ENCODE results near the gene CCDC106. TPM values are rescaled to one million over a fixed set of nuclear protein-coding genes. Genes with fewer than 3 reads are reported as not detected.

CCDC106 gene
- total RNA-seq, 1 donor from 2014 or later = 8.0 TPM

DNA sequence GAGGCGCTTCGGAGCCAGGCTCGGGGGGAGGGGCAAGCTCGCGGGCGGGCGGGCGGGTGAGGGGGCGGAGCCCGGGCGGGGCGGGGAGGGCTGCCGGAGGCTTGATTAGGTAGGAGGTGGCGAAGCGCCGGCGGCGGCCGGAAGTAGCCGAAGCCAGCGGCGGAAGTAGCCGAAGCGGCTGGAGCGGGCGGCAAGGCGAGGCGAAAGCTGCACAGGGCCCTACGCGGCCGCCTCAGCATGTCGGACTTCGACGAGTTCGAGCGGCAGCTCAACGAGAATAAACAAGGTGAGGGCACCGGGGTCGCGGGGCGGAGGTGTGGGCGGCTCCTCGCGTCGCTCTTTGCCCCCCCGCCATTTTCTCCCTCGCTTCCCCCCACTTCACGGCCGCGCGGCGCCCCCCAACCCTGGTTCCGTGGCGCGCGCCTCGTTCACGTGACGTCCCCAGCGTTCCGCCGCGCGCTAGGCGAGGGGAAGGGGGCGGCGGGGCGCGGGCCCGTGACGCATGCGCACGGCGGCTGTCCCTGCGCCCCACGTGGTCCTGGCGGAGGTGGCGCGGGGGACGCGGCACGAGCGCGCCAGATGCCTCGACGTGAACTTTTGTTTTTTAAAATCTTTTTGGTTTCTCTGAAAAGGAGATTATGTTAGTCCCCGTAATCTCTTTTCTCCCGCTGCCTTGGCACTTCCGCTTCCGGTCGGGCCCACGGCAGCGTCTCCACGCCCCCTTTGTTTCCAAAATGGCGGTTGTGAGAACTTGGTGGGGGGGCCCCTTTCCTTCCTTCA, 7.0 kb downstream of the CCDC106 start, which contains the start of gene U2AF2:
TSS of gene U2AF2 (plus strand) at position 168 of the 780 bp plus-strand sequence. CDS start at position 238, 70 bp downstream.
- H3K27me3 Mint-ChIP-seq = peaks cover 1% of the 10 kb centered on the region
- intact Hi-C loops (cut with micrococcal nuclease) = loop anchor here (1.0 to 10.0 kb wide), 9 partner anchors 12 to 660 kb away; partner anchors contain the start of genes EPN1, FIZ1, PPP6R1 and RPL28
- peak within 1 kb of the TSS; percentile 88 for H3K4me3 Mint-ChIP-seq
- peak within 1 kb of the TSS; percentile 99 for H3K27ac Mint-ChIP-seq
- peak; percentile 98 for DNase-seq
- H3K9me3 Mint-ChIP-seq = no peaks in the 10 kb centered on the region
- H3K36me3 Mint-ChIP-seq (ENCODE audit: low read depth) = peaks cover 39% of the 10 kb centered on the region
- peaks cover 37% of the 10 kb centered on the region for H3K4me1 Mint-ChIP-seq

DNA sequence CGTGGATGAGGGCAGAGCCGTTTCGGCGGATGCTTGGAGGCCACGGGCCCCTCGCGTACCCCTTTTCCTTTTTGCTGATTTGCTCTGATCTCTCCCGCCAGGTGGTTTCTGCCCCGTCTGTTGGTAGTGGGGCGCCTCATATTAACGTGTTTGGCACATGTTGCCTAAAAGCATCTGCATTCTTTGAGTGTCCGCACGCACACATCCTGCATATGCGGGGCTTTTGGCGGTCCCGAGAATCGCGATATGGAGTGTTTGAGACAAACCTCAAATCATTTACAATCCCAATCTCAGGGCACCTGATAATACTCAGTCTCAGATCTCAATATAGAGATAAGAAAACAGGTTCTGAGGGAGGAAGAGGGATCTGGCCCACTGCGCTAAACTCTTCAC, 7.6 kb downstream of the CCDC106 start:
- Mint-ChIP-seq H3K27ac (peak overlapping the region; percentile 99), H3K4me3 (peak overlapping the region; percentile 88), H3K36me3 (ENCODE audit: low read depth) (peaks cover 43% of the 10 kb centered on the region), H3K27me3 (peaks cover 1% of the 10 kb centered on the region), H3K9me3 (no peaks in the 10 kb centered on the region), H3K4me1 (peaks cover 33% of the 10 kb centered on the region)
- intact Hi-C loops (cut with micrococcal nuclease) = loop anchor here (10.0 kb wide), 2 partner anchors 401 to 659 kb away; partner anchors contain the start of genes PPP6R1 and ZSCAN5A
- no peak for DNase-seq

DNA sequence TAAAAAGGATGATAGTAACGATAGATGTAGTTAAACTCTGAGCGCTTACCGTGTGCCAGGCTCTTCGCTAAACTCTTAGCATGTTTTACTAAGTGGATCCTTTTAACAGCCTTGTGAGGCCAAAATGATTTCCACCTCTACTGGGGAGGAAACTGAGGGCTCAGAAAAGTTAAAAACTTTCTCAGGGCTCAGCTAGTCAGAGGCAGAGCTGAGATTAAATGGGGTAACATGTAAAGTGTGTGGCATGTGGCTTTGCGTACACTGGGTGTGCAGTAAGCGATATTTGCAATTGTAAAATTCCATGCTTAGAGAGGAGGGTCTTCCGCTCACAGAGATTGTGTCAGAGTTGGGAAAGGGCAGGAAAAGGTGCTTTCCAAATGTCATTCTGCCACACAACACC, 8.5 kb downstream of the CCDC106 start:
- intact Hi-C loops (cut with micrococcal nuclease) = loop anchor here (10.0 kb wide), 2 partner anchors 402 to 658 kb away; partner anchors contain the start of genes PPP6R1 and ZSCAN5A
- H3K27me3 Mint-ChIP-seq = peaks cover 1% of the 10 kb centered on the region
- H3K27ac Mint-ChIP-seq = peak overlapping the region; percentile 99
- peak overlapping the region; percentile 88 for H3K4me3 Mint-ChIP-seq
- peaks cover 50% of the 10 kb centered on the region for H3K36me3 Mint-ChIP-seq (ENCODE audit: low read depth)
- no peaks in the 10 kb centered on the region for H3K9me3 Mint-ChIP-seq
- peaks cover 30% of the 10 kb centered on the region for H3K4me1 Mint-ChIP-seq
- DNase-seq = no peak

DNA sequence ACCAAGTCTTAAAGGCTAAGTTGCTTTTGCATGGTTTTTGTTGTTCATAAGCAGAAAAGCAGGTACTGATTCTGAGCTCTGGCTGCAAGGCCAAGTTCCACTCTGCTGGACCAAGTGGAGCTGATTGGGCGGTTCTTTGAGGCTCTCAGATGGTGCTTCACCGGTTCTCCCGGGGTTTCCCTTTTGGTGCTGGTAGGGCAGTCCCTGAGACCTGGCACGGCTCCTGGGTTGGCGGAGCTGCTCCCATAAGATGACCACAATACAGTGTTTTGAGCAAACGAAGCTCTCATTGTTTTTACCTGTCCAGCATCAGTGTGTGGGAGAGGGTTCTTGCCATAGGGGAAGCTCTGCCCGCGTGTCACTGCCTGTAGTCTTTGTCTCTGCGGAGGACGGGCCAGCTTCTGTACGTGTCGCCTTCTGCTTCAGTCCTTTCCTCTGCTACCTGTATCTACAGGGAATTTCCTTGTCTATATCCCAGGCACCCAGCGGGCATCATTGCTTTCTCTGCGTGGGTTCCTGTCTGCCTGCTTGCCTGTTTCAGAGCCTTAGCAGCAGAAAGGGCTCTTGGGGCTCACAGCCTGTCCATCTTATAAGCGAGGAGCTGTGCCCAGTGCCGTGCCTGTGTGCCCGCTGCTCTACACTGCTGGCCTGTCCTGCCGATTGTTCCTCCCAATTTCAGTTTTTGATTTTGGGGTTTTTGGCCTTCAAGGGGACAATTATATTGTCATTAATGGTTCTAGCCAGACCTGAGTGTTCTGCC, 9.2 kb downstream of the CCDC106 start:
- H3K27ac Mint-ChIP-seq = peak overlapping the region; percentile 47
- H3K36me3 Mint-ChIP-seq (ENCODE audit: low read depth) = peaks cover 54% of the 10 kb centered on the region
- peaks cover 1% of the 10 kb centered on the region for H3K27me3 Mint-ChIP-seq
- intact Hi-C loops (cut with micrococcal nuclease) = loop anchor here (10.0 kb wide), 2 partner anchors 402 to 658 kb away; partner anchors contain the start of genes PPP6R1 and ZSCAN5A
- H3K4me3 Mint-ChIP-seq = peak overlapping the region; percentile 88
- peaks cover 33% of the 10 kb centered on the region for H3K4me1 Mint-ChIP-seq
- no peak for DNase-seq
- H3K9me3 Mint-ChIP-seq = no peaks in the 10 kb centered on the region

DNA sequence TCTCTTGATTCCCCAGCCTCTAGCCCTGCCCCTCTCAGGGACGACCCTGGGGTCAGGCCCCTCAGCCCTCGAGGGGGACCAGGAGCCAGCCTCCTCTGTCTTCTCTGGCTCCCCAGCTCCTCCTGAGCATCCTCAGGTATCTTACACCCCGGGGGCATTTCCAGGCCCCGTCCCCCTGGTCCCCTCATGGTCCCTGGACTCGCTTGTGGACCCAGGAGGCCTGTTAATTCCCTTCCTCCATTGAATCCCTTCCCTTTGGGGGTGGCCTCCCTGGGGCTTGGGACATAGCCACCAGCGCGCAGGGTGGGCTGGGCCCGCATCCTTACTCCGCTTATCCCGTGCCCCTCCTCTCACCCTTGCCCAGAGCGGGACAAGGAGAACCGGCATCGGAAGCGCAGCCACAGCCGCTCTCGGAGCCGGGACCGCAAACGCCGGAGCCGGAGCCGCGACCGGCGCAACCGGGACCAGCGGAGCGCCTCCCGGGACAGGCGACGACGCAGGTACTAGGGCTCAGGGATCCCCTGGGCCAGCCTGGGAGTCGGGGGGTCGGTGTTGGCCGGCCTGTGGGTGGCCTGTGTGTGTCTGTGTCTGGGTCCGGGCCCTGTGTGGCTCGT, 10.9 kb downstream of the CCDC106 start:
- Mint-ChIP-seq H3K27me3 (no peaks in the 10 kb centered on the region), H3K4me3 (no peak overlapping the region), H3K36me3 (ENCODE audit: low read depth) (peaks cover 68% of the 10 kb centered on the region), H3K9me3 (no peaks in the 10 kb centered on the region), H3K27ac (no peak overlapping the region), H3K4me1 (peaks cover 31% of the 10 kb centered on the region)
- DNase-seq = no peak
- intact Hi-C loops (cut with micrococcal nuclease) = loop anchor here (10.0 kb wide), 2 partner anchors 404 to 656 kb away; partner anchors contain the start of genes PPP6R1 and ZSCAN5A

DNA sequence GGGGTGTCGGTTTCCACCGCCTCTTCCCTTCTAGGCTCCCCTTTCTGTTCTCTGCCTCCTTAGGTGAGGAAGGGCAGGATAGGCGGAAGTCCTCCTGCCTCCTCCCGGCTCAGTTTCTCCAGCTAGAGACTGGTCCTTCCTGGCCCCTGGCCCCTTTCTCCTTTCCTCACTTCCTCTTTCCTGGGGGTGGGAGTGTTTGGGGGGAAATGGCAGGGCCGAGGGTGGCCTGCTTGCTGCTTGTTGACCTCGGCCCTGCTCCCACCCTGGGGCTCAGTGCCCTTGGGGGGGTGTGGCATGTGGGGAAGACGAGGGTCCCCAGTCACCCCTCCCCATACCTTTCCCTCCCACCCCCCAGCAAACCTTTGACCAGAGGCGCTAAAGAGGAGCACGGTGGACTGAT, 11.8 kb downstream of the CCDC106 start:
- peaks cover 76% of the 10 kb centered on the region for H3K36me3 Mint-ChIP-seq (ENCODE audit: low read depth)
- peaks cover 28% of the 10 kb centered on the region for H3K4me1 Mint-ChIP-seq
- intact Hi-C loops (cut with micrococcal nuclease) = loop anchor here (10.0 kb wide), 2 partner anchors 405 to 655 kb away; partner anchors contain the start of genes PPP6R1 and ZSCAN5A
- no peaks in the 10 kb centered on the region for H3K9me3 Mint-ChIP-seq
- H3K27me3 Mint-ChIP-seq = no peaks in the 10 kb centered on the region
- no peak for DNase-seq
- H3K4me3 Mint-ChIP-seq = peak overlapping the region; percentile 43
- H3K27ac Mint-ChIP-seq = no peak overlapping the region

DNA sequence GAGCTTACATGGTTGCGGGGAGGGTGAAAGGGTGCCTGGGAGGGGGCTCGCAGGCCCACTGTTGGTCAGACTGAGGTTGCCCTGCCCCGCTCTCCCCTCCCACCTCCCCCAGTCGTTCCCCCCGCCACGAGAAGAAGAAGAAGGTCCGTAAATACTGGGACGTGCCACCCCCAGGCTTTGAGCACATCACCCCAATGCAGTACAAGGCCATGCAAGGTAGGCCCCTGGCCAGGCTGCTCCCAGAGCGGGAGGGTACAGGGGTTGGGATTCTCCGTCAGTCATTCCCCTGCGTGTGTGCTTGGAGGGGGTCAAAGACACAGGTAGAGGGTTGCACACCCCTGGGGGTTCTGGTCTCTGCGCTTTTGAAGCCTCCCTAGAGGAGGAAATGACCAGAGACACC, 12.4 kb downstream of the CCDC106 start:
- Mint-ChIP-seq H3K4me1 (peaks cover 28% of the 10 kb centered on the region), H3K27me3 (no peaks in the 10 kb centered on the region), H3K27ac (no peak overlapping the region), H3K36me3 (ENCODE audit: low read depth) (peaks cover 77% of the 10 kb centered on the region), H3K9me3 (no peaks in the 10 kb centered on the region), H3K4me3 (no peak overlapping the region)
- intact Hi-C loops (cut with micrococcal nuclease) = no loop called here
- no peak for DNase-seq

DNA sequence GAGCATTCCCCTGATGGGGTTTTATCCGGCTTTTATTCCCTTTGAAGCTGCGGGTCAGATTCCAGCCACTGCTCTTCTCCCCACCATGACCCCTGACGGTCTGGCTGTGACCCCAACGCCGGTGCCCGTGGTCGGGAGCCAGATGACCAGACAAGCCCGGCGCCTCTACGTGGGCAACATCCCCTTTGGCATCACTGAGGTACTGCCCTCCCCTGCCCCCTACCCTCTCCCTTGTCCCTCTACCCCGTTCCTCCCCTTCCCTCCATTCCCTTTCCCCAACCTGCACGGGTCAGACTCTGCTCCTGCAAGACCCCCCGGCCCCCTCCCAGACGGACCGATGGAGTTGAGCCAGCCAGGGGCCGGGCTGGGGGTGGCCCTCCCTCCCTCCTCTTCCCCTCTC, 13.0 kb downstream of the CCDC106 start:
- no peaks in the 10 kb centered on the region for H3K9me3 Mint-ChIP-seq
- no peak for DNase-seq
- intact Hi-C loops (cut with micrococcal nuclease) = no loop called here
- H3K27ac Mint-ChIP-seq = no peak overlapping the region
- peaks cover 26% of the 10 kb centered on the region for H3K4me1 Mint-ChIP-seq
- H3K27me3 Mint-ChIP-seq = no peaks in the 10 kb centered on the region
- no peak overlapping the region for H3K4me3 Mint-ChIP-seq
- H3K36me3 Mint-ChIP-seq (ENCODE audit: low read depth) = peaks cover 74% of the 10 kb centered on the region

DNA sequence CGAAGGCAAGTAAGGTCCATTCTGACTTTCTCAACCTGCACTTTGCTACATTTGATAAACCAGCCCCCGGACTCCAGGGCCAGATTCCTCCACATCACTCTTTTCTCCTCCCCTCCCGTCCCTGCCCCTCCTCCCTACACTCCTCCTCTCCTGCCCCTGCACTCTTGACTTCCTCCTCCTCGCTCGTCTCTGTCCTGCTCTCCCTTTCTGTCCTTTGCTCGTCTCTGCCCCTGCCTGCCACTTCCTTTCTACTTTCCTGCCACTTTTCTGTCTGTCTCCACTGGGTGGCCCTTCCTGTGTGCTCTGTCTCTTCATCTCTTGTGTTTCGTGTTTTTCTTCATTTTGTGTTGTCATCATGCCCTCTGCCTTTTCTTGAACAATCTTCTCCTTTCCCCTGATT, 13.8 kb downstream of the CCDC106 start:
- H3K9me3 Mint-ChIP-seq = no peaks in the 10 kb centered on the region
- no peak overlapping the region for H3K4me3 Mint-ChIP-seq
- no peak overlapping the region for H3K27ac Mint-ChIP-seq
- no peaks in the 10 kb centered on the region for H3K27me3 Mint-ChIP-seq
- peaks cover 72% of the 10 kb centered on the region for H3K36me3 Mint-ChIP-seq (ENCODE audit: low read depth)
- H3K4me1 Mint-ChIP-seq = peaks cover 20% of the 10 kb centered on the region
- DNase-seq = no peak
- intact Hi-C loops (cut with micrococcal nuclease) = no loop called here

DNA sequence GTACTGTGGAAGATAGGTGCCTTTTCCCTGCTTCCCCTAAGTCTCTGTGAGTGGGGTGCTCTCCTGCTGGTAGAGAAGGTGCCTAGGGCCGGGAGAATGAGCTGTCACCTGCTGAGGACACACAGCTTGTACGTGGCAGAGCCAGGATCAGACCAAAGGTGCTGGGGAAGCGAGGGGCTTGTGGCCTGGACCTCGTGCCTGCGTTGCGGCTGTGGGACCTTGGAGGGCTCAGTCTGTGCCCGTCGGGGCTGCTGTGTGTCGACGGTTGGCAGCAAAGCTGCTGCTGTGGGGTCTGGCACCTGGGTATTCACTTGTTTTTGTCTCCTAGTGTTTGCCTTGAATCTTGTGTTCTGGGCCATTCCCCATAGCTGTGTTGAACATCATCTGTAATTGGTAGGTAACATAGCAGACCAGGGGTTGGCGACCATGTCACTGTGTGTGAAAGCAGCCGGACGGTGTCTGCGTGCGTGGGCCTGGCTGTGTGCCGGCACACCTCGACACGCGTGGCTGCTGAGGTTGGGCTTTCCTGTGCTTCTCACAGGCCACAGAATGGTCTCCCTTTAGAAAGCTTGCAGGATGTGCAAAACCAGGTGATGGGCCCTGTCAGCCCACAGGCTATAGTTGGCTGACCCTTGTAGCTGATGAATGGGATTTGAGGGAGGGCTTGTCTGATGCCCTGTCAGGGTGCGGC, 16.0 kb downstream of the CCDC106 start:
- peaks cover 71% of the 10 kb centered on the region for H3K36me3 Mint-ChIP-seq (ENCODE audit: low read depth)
- intact Hi-C loops (cut with micrococcal nuclease) = no loop called here
- no peak overlapping the region for H3K27ac Mint-ChIP-seq
- peaks cover 8% of the 10 kb centered on the region for H3K4me1 Mint-ChIP-seq
- H3K9me3 Mint-ChIP-seq = no peaks in the 10 kb centered on the region
- no peak for DNase-seq
- H3K4me3 Mint-ChIP-seq = no peak overlapping the region
- H3K27me3 Mint-ChIP-seq = no peaks in the 10 kb centered on the region

DNA sequence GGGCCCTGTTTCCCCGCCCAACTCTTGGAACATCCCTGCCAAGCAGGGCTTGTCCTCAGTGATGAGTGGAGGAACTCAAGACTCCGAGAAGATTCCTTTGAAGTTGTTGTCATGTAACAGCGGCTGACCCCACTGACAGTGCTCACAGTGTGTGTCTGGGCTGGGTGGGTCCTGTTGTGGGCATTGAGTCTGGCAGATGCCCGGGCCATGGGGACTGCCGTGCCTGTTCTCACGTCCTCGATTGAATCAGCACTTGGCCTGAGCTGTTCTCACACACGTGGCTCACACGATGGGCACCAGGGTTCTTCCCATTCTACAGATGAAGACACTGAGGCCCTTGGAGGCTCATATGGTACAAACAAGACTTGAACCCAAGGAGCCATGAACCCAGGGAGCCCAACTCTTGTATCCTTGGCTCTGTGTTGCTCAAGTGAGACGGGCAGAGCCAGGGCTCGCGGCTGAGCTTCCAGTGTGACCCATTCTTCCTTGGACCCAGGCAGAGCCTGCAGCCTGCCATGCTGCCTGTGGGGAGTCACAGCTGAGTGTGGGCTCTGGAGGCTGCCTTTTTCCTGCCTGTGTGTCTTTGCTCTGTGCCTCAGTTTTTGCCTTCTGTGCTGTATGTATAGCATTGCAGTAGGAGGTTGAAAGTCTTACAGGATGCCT, 18.5 kb downstream of the CCDC106 start:
- Mint-ChIP-seq H3K27me3 (no peaks in the 10 kb centered on the region), H3K36me3 (ENCODE audit: low read depth) (peaks cover 73% of the 10 kb centered on the region)

DNA sequence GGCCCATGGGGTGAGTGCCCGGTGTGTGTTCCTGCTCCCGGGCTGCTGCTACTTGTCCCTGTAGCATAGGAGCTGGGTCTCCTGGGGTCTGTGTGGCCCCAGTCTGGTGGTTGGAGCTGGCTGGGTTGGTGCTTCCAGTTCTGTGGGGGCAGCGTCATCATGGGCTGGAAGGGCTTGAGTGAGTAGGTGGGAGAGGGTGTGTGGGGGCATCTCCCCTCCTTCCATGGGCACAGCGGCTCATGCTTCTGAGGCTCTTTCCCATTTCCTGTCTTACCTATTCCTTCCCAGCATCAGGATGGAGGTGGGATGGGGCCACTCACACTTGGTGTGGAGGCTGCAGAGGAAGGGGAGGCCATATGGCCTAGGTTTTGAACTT, 19.0 kb downstream of the CCDC106 start:
- intact Hi-C loops (cut with micrococcal nuclease) = no loop called here
- H3K27ac Mint-ChIP-seq = no peak overlapping the region
- no peaks in the 10 kb centered on the region for H3K27me3 Mint-ChIP-seq
- no peaks in the 10 kb centered on the region for H3K9me3 Mint-ChIP-seq
- DNase-seq = no peak
- peaks cover 11% of the 10 kb centered on the region for H3K4me1 Mint-ChIP-seq
- H3K36me3 Mint-ChIP-seq (ENCODE audit: low read depth) = peaks cover 70% of the 10 kb centered on the region
- H3K4me3 Mint-ChIP-seq = no peak overlapping the region

More for the DNA sequence above, 18.5 kb downstream of the CCDC106 start:
- intact Hi-C loops (cut with micrococcal nuclease) = no loop called here
- no peak overlapping the region for H3K27ac Mint-ChIP-seq
- H3K4me1 Mint-ChIP-seq = peaks cover 13% of the 10 kb centered on the region
- no peaks in the 10 kb centered on the region for H3K9me3 Mint-ChIP-seq
- H3K4me3 Mint-ChIP-seq = no peak overlapping the region
- DNase-seq = no peak

DNA sequence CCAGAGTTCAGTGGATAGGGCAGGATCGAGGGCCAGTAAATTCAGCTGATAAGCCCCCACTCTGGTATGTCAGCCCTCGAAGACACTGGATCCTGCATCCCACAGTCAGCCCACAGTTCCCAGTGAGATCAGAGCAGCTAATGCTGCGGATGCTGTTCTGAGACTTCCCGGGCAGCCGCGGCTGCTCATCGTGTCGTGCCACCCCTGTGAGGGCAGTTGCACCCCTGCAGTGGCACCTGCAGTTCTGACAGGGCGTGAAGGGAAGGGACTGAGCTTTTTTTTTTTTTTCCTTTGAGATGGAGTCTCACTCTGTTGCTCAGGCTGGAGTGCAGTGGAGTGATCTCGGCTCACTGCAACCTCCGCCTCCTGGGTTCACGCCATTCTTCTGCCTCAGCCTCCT, 19.5 kb downstream of the CCDC106 start:
- no peak for DNase-seq
- Mint-ChIP-seq H3K36me3 (ENCODE audit: low read depth) (peaks cover 71% of the 10 kb centered on the region), H3K4me1 (peaks cover 13% of the 10 kb centered on the region), H3K4me3 (no peak overlapping the region), H3K27me3 (no peaks in the 10 kb centered on the region), H3K27ac (no peak overlapping the region), H3K9me3 (no peaks in the 10 kb centered on the region)
- intact Hi-C loops (cut with micrococcal nuclease) = no loop called here

Measured in activated CD4-positive, alpha-beta T cell treated with anti-CD3 and anti-CD28 coated beads, Interleukin-2, amount 10 ng/mL, durations not matched to agents 24 days and 14 days (primary cell).